ENCODE results near the gene TWSG1. TPM values are rescaled to one million over a fixed set of nuclear protein-coding genes. Genes with fewer than 3 reads are reported as not detected.
"Not testable (repeated sequence)": the region's sequence is repeated elsewhere in the genome, so short reads cannot be mapped to it uniquely, and the experiment has no call there.

The TWSG1 gene
- total and polyA plus RNA-seq, 4 experiments from 2014 or later = 4.1 to 6.0 (median 5.0) TPM

DNA sequence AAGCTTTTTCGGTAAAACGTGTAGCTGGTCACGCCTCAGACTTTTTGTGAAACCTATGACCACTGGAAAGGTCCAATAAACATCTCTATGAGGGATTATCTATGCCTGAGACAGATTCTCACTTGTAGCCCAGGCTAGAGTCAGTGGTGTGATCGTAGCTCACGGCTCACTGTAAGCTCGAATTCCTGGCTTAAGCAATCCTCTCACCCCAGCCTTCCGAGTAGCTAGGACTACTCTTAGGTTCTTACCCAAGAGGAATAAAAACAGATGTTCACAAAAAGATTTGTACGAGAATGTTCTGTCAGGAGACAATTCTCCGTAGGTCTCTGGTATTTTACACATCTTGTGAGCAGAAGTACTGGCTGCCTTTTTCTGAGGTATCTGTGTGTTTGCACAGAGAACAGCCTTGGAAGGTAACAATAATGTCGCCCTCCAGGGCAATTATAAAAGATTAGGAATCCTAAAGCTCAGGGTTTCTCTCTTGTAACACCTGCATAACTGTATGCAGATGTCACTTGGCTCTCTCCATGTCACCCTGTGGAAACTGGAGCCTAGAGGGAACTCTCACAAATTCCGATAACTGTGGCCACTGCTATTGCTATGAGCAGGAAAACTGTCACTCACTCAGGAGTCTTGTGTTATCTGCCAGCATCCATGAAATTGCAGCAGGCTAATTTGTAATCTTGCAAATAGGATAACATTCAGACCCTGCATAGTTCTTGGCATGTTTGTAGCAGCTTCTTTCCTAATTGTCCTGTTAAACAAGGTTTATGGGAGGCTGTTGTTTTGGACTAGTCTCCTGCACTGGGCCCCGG lies 115.2 kb downstream of the TWSG1 start:
- Mint-ChIP-seq H3K4me1 (peaks cover 0 to 4% (median 2%) of the 10 kb centered on the region in 4 donors), H3K27ac (no peak overlapping the region), H3K9me3 (peaks cover 2 to 32% (median 14%) of the 10 kb centered on the region in 8 donors), H3K4me3 (no peak overlapping the region), H3K27me3 (peaks cover 13 to 16% of the 10 kb centered on the region in 2 donors), H3K36me3 (peaks cover 0 to 3% of the 10 kb centered on the region in 2 donors)
- POLR2A ChIA-PET (ENCODE audit: partially characterized antibody) = no interaction called here
- CTCF ChIA-PET (ENCODE audit: partially characterized antibody) = no interaction called here
- Histone ChIP-seq H3K9me3 (ENCODE audit: control insufficient read depth in 1 of 2, low read length in 2 of 2) (no peaks in the 10 kb centered on the region), H3K27ac (ENCODE audit: low read depth, low read length) (no peak overlapping the region), H3K27me3 (ENCODE audit: insufficient read depth, low read length) (peaks cover 3% of the 10 kb centered on the region), H3K36me3 (ENCODE audit: insufficient read depth, low read length) (no peaks in the 10 kb centered on the region), H3K4me3 (ENCODE audit: low read length in 2 of 2) (no peak overlapping the region), H3K4me1 (ENCODE audit: insufficient read depth, low read length) (no peaks in the 10 kb centered on the region)
- no peak for DNase-seq
- intact Hi-C loops (cut with micrococcal nuclease) = no loop called here

DNA sequence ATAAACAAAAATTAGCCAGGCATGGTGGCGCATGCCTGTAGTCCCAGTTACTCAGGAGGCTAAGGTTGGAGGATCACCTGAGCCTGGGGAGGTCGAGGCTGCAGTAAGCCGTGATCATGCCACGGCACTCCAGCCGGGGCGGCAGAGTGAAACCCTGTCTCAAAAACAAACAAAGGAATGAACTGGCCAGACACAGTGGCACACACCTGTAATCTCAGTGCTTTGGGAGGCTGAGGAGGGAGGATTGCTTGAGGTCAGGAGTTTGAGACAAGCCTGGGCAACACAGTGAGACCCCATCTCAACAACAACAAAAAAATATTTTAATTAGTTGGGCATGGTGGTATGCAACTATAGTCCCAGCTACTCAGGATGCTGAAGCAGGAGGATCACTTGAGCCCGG lies 116.3 kb downstream of the TWSG1 start:
- CTCF ChIA-PET (ENCODE audit: partially characterized antibody); POLR2A ChIA-PET (ENCODE audit: partially characterized antibody): not testable (repeated sequence)

More for the DNA sequence above, 116.3 kb downstream of the TWSG1 start:
- H3K4me3 ChIP-seq (ENCODE audit: low read length in 2 of 2); DNase-seq; H3K4me1 Mint-ChIP-seq; H3K27ac Mint-ChIP-seq; H3K36me3 ChIP-seq (ENCODE audit: insufficient read depth, low read length); H3K9me3 ChIP-seq (ENCODE audit: control insufficient read depth in 1 of 2, low read length in 2 of 2); H3K27me3 ChIP-seq (ENCODE audit: insufficient read depth, low read length); intact Hi-C loops (cut with micrococcal nuclease); H3K36me3 Mint-ChIP-seq; H3K4me1 ChIP-seq (ENCODE audit: insufficient read depth, low read length); H3K27ac ChIP-seq (ENCODE audit: low read depth, low read length); H3K4me3 Mint-ChIP-seq: not testable (repeated sequence)
- H3K9me3 Mint-ChIP-seq = peaks cover 2 to 38% (median 22%) of the 10 kb centered on the region in 8 donors
- peaks cover 12 to 15% of the 10 kb centered on the region in 2 donors for H3K27me3 Mint-ChIP-seq

Other genes with a start within 250 kb of the TWSG1 start
- gene NDUFV2, start 232.1 kb upstream of the TWSG1 start, total RNA-seq = 100 to 1,000 TPM; 135 TPM
- gene NDUFV2, start 232.1 kb upstream of the TWSG1 start, polyA plus RNA-seq = 100 to 1,000 TPM; 213 to 281 TPM
- gene ANKRD12, start 198.0 kb upstream of the TWSG1 start, total RNA-seq = 100 to 1,000 TPM; 262 to 280 TPM
- gene ANKRD12, start 198.0 kb upstream of the TWSG1 start, polyA plus RNA-seq = 100 to 1,000 TPM in 1 of 2 donors, 10 to 100 TPM in 1; 10.7 to 141 TPM
- gene RALBP1, start 140.7 kb downstream of the TWSG1 start, total RNA-seq = 10 to 100 TPM; 44.9 to 49.9 TPM
- 10 to 100 TPM; 33.9 to 48.8 TPM for gene RALBP1, start 140.7 kb downstream of the TWSG1 start, polyA plus RNA-seq